Spleen (tissue), 7 donors: ENCODE measurements around the gene SIVA1.

Experiments
- CTCF ChIP-seq, 11 experiments: fragments of 200-600 bp in 7 of 11; fragments of 450-650 bp in 4 of 11; sonication (generic) in 4 of 11; IDR thresholded peaks in 8 of 11; conservative IDR thresholded peaks in 3 of 11; 1 replicate in 7 of 11; 2 replicates in 4 of 11; pipeline versions ENCODE4 v1.4.0 to v1.8.0; 2016 to 2021; ENCODE audit warnings: antibody characterized with exemption in 11 of 11, inconsistent platforms in 4 of 11, mild to moderate bottlenecking in 1 of 11
- POLR2A ChIP-seq, 3 donors: fragments of 450-650 bp; IDR thresholded peaks; one replicate each; pipeline ENCODE4 v1.5.1; 2017; ENCODE audit warnings: antibody characterized with exemption in 3 of 3, mild to moderate bottlenecking in 1 of 3
- POLR2AphosphoS5 ChIP-seq, 3 donors: sonication (generic); formaldehyde crosslinking; IDR thresholded peaks; one replicate each; pipeline ENCODE4 v1.5.1; 2017; ENCODE audit warnings: antibody characterized with exemption in 3 of 3
- donor health status: DM: no; HTN: no; CAD: no; lungs with moderate emphysema.
- donor health status: DM: no; HTN: no; CAD: no.
- donor health status: DM: no; HTN: no; CAD: no.

GRCh38 chr14:104791425-104791824 is 38.5 kb downstream of the SIVA1 start:
- no peak for TF ChIP-seq POLR2AphosphoS5 (IDR thresholded peaks at IDR 0.05)
- TF ChIP-seq CTCF (IDR thresholded peaks at IDR 0.05 in 8 of 11, conservative IDR thresholded peaks at IDR 0.05 in 3 of 11) = no peak
- TF ChIP-seq POLR2A (IDR thresholded peaks at IDR 0.05) = no peak
